ENCODE data around the gene IDH3B.
"Not testable (repeated sequence)": the region's sequence is repeated elsewhere in the genome, so short reads cannot be mapped to it uniquely, and the experiment has no call there.

IDH3B gene

DNA sequence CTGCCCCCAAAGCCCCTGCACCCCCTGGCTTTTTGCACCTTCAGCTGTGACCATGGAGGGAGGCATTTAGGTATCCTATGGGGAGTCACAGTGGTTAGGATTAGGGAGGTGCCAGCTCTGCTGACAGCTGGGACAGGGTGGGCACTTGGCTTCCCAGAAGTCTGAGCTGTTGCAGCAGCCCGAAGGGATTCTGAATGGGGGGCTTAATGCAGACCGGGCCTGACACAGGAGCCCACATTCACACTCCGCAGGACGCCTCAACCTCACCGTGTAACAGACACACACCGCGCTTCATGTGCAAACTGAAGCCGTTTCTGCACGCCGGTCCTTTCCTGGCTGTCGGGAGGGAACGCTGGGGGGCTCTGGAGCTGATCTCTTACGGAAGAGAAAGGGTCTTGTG is 30.5 kb upstream of the IDH3B start:
- no peak for DNase-seq (ENCODE audit: low read depth in 2 of 2)

DNA sequence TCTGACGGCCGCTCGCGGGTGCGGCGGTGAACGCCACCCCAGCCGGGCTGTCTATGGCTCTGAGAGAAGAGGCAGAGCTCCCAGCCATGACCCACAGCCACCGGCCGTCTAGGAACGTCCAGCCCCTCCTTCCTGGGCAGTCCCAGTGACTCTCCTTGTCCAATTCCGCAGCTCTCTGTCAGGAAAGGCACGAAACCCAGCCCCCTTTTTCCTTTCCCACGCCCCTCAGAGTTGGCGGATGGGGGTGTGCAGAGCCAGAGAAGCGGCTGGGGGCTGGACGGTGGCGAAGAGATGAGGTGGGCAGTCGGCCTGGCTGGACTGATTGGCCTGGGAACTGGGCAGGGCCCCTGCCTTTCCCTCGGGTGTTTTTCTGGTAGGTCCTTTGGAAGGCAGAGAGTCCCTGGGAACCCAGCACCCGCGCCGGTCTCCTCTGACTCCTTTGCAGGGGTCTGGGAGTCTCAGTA is 30.0 kb upstream of the IDH3B start:
- DNase-seq (ENCODE audit: low read depth in 2 of 2): no peak

DNA sequence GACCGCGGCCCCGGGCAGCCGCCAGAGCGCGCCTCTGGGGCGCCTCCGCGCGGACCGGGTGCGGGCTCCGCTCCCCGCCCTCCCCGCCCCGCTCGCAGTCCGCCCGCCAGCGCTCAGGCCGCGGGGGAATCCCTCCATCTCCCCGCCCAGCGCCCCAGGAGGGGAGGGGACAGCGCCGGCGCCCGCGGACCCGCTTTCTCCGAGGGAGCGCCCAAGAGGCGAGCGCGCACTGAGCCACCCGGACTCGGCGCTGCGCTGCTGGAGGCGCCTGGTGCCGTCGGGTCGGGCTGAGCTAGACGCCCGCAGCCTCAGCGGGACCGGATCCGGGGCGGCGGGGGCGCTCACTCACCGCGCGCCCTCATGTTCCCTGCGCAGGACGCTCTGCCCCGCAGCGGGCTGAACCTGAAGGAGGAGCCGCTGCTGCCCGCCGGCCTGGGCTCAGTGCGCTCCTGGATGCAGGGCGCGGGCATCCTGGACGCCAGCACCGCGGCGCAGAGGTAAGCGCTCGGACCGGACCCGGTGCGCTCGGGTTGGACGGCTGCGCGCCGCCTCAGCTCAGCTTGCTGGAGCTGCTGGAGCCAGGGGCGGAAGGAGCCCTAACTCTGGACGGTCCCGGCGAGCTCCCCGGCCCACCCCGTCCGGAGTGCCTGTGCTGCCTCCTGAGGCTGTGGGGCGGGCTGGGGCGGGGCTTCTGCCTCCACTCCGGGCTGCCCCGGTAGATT is 29.4 kb upstream of the IDH3B start:
- DNase-seq (ENCODE audit: low read depth in 2 of 2): peak in 1 of 2 donors; percentile 17

DNA sequence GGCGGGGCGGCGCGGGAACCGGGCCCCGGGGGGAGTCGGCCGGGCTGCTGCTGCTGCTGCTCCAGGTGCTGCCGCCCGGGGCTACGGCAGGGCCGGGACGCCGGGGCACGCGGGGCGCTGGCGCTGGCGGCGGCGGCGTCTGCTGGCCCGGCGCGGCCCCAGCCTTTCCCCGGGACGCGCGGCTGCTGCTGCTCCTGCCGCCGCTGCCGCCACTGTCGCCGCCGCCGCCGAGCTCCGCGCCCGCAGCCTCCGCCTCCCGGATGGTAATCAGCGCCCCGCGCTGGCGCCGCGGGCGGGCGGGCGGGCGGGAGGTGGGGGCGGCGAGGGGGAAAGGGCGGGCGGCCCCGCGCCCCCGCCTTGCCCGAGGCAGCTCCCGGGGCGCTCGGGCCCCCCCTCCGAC is 28.9 kb upstream of the IDH3B start:
- DNase-seq (ENCODE audit: low read depth in 2 of 2): no peak

DNA sequence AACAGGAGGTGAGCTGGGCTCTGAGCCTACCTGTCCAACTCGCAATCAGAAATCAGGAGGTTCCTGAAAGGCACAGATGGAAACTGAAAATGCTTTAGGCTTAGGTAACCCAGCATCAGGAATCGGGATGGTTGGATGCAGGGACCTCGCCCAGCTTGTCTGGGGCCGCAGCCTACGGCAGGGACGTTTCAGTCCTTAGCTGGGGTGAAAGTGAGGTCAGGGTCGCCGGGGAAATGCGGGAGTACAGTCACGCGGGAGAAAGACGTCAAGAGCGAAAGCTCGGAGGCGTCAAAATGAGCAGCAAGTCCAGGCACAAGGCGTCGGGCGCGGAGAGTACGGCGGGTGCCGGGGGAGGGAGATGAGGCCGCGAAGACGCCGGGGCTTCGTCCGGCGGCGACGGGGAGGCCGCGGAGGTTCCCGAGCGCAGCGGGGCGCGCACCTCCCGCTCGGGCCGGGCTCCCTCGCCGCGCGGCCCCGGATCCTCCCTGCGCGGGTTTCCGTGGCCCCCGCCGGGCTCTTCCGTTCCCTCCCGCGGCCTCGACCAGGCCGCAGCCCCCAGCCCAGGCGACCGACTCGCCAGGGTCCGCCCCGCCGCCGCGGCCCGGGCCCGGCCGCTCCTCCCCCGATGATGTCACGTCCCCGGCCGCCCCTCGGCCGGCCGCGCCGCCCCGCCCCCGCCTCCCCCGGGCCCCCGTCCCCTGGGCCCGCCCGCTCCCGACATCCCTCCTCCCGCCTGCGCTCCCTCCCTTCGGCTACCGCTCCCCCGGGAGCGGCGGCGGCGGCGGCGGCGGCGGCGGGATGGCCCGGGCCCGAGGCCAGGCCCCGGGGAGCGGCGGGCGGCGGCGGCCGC is 28.2 kb upstream of the IDH3B start, which contains the start of gene EBF4:
Gene EBF4, plus strand, starts transcription at position 745 of the 850 bp plus-strand sequence. CDS start 866 bp downstream, outside the sequence.
- no peak for DNase-seq (ENCODE audit: low read depth in 2 of 2)

DNA sequence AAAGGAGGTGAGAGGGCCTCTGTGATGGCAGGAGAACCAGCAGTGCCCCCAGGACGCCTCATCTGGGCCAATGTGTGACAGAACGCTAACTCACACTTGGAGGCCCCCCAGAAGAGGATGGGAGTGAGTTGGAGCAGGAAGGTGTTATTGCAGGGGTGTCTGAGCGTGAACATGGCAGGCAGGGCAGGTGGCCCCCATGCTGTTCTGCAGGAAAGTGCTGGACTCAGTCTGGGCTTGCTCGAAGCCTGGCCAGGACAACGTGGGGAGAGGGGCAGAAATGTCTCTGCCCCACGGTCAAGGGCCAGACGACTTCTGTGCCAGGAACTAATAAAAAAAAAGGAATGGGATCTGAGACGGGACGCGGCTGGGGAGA is 27.6 kb upstream of the IDH3B start:
- no peak for DNase-seq (ENCODE audit: low read depth in 2 of 2)

DNA sequence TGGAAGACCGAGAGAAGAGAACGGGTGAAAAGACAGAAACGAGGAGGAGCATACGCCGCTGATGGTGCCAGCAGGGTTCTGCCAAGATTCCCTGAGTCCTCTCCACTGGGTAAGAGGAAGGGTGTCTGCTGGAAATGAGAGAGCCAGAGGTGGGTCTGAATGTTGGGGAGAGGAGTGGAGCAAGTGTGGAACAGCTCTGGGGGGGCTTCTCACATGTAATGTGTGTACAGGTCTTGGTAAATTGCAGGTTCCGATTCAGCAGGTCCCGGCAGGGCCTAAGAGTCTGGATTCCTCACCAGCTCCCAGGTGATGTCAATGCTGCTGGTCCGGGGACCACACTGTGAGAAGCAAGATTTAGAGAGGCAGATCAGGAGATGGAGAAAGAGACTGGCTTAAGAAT is 27.1 kb upstream of the IDH3B start:
- no peak for DNase-seq (ENCODE audit: low read depth in 2 of 2)

DNA sequence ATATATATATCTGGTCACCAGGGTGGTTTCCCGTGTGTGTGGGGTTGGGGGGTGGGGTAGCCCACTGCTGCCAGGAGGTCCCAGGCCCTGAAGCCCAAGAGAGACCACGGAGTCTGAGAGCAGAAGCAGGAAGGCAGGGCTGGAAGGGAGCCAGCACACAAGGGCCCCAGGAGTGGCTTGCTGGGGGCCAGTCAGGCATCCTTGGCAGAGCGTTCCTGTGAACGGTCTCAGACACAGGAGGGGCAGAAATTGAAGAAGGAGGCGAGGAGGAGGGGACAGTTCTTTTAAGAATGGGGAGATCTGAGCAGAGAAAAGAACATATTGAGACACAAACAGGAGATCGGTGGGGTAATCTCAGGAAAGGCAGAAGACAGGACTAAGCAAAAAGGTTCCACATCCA is 26.7 kb upstream of the IDH3B start:
- no peak for DNase-seq (ENCODE audit: low read depth in 2 of 2)

DNA sequence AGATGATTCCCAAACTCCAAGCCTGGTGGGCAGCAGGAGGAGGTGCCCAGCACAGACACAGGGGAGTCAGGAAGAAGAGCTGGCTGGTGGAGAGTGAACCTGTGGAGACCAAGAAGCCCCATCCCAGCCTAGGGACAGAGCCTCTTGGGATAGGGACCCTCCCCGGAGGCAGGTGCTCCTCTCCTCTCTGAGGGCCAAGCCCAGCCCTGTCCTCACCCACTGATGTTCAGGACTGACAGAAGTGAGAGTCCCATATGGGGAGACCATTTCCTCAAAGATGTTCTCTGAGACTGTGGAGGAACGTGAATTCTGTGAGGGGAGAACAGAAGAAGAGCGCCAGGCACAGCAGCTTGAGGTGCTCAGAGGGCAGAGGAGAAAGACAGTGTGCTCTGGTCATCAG is 26.2 kb upstream of the IDH3B start:
- no peak for DNase-seq (ENCODE audit: low read depth in 2 of 2)

DNA sequence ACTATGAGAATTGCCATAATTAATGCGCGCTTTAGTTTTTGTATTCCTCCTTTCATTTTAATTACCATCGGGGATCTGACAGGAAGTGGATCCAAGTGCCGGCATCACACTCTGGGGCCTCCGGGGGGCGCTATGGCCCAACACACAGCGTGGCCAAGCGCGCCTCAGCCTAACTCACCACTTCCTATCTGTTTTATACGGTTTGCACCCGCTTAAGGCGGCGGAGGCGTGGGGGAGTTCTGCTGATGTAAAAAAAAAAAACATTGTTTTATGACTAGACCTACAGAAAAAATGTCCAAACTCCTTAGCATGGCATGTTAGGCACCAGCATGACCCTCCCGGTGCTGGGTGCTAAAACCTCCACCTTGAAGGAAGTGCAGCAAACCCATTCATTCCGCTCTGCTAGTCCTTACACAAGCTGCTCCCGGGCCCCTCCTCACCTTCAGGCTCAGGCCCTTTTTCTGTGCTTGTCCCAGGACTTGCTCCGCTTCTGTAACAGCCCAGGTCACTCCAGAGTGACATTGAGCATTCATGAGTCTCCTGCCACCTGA is 24.1 kb upstream of the IDH3B start:
- peak; percentile 47 to 51 for DNase-seq (ENCODE audit: low read depth in 2 of 2)

DNA sequence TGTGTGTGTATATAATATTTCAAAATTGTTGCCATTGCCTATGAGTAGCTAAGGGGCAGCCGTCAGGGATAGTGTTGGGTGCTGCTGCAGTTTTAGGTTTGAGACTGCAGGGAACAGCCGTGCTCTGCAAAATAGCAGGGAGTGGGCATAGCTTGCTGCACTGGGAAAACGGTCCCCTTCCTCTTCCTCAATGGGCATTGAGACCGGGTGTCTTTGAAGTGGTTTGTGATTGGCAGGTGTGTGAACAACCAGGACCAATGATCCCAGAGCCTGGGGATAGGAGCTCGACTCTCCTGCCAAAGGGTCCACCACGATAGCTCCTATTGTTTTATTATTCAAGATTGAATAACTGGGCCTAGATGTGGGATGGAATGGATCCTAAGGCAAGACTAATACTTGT is 23.5 kb upstream of the IDH3B start:
- DNase-seq (ENCODE audit: low read depth in 2 of 2): no peak

DNA sequence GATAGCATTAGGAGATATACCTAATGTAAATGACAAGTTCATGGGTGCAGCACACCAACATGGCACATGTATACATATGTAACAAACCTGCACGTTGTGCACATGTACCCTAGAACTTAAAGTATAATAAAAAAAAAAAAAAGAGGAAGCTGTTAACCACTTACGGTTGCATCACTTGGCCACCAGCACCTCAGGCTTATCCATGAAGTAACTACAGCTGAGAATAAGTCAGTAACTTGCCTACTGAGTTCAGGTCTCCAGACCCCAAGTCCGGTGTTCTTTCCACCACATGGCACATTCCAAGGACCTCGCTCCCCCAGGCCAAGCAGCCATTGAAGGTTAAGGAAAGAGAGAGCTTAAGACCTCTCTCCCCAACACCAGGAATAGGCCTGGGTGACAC is 20.8 kb upstream of the IDH3B start:
- not testable (repeated sequence) for DNase-seq (ENCODE audit: low read depth in 2 of 2)

DNA sequence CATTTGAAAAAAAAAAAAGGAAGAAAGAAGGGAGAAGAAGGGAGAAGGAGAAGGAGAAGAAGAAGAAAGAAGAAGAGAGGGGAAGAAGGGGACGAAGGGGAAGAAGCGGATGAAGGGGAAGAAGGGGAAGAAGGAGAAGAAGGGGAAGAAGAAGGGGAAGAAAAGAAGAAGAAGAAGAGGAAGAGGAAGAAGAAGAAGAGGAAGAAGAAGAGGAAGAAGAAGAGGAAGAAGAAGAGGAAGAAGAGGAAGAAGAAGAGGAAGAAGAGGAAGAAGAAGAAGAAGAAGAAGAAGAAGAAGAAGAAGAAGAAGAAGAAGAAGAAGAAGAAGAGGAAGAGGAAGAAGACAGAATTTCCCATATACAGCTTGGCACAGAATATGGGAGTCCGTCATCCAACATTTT is 18.0 kb upstream of the IDH3B start:
- DNase-seq (ENCODE audit: low read depth in 2 of 2): not testable (repeated sequence)

DNA sequence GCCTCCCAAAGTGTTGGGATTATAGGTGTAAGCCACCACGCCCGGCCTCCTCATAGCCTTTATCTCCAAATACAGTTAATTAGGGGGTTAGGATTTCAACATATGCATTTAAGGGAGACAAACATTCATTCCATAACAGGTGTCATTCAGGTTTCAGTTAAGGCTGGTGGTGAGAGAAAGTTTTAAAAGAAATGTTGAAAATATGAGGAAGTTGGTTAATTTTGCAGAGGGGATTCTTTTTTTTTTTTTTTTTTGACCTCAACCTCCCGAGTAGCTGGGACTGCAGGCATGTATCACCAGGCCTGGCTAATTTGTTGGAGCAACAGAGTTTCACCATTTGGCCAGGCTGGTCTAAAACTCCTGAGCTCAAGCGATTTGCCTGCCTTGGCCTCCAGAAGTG is 16.0 kb upstream of the IDH3B start:
- DNase-seq (ENCODE audit: low read depth in 2 of 2): no peak

DNA sequence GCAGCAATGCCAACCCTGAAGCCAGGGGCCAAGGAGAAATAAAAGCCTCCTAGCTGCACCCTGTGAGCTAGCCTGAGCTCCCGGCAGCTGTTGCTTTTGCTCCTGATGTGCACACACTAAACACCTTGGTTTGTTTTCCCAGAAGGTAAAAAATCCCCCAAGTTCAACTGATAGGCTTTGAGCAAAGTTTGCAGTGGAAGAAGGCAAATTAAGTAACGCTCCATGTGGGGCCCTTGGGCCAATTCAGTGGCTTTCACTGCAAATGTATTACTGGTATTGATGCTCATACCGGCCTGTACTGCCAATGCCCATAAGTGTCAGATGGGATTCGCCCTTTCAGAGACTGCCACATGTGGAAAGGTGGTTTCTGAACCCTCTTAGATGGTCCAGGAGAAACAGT is 9.4 kb upstream of the IDH3B start:
- no peak for DNase-seq (ENCODE audit: low read depth in 2 of 2)

DNA sequence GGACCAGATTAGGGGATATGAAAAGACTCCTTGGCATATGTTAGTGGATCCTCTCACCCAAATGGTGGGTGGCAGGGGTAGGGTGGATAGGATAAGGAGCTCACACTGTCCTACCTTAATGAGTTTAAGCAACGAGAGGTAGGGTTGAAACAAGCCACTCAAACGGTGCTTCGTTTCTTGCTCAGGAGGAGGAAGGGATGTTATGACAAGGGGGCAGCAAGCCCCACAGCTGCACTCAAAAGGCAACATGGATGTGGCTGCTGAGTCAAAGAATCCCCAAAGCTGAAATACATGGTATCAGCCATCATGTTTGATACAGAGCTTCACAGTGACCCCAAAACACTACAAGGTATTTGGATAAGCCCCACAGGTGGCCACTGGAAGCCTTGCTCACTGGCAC is 8.4 kb upstream of the IDH3B start:
- no peak for DNase-seq (ENCODE audit: low read depth in 2 of 2)

DNA sequence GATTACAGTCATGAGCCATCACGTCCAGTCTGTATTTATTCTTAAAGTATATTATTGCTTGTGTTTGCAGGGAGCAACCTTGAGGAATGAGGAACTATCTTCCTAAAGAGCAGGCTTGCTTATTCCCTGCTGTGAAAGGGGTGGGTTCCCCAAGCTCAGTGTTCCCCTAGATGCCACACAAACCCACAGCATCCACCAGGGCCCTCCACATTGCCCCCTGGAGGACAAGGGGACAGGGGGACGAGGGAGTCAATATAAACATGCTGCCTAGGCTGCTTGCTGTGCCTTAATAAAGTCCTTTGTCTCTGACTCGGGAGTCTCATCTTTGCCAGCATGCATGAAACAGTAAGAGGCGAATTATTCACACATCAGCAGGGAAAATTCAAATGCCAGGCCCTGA is 8.0 kb upstream of the IDH3B start:
- no peak for DNase-seq (ENCODE audit: low read depth in 2 of 2)

DNA sequence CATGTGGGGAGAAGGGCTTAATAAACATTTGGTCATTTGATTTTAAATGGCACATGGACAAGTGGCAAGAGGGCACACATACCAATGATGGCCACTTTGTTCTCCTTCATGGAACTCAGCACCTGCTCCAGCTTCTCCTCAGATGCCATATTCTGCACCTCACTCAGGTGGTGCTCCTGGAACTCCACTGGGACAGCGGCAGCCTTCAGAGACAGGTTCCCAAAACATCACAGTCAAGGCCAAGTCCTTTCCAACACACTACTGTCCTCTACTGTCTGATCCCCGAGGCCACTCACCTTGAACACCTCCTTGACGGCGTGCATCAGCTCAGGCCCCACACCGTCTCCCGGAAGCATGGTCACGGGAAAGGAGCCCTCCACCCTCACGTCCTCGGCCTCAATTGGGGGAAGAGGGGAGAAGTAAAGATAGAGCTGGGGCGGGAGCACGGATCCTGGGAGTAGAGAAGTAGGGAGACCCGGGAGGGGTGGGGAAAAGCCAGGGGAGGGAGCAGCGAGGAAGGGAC is 591 bp downstream of the IDH3B start:
- DNase-seq (ENCODE audit: low read depth in 2 of 2): no peak

DNA sequence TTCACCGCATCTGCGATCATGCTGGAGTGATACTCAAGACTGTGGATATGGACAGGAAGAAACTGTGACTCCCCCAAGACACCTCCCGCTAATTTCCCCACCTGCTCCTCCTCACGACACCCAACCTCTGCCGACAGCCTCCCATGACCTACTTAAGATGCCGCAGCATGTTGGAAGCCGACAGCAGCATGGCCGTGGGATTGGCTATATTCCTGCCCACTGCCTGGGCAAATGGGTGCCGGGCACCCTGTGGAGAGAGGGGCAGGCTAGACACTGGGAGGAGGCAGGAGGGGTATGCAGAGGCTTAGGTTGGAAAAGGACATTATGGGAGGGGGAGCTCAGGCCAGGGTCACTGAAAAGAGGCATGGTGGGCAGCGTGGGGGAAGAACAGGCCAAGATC is 4.5 kb downstream of the IDH3B start:
- DNase-seq (ENCODE audit: low read depth in 2 of 2): no peak

DNA sequence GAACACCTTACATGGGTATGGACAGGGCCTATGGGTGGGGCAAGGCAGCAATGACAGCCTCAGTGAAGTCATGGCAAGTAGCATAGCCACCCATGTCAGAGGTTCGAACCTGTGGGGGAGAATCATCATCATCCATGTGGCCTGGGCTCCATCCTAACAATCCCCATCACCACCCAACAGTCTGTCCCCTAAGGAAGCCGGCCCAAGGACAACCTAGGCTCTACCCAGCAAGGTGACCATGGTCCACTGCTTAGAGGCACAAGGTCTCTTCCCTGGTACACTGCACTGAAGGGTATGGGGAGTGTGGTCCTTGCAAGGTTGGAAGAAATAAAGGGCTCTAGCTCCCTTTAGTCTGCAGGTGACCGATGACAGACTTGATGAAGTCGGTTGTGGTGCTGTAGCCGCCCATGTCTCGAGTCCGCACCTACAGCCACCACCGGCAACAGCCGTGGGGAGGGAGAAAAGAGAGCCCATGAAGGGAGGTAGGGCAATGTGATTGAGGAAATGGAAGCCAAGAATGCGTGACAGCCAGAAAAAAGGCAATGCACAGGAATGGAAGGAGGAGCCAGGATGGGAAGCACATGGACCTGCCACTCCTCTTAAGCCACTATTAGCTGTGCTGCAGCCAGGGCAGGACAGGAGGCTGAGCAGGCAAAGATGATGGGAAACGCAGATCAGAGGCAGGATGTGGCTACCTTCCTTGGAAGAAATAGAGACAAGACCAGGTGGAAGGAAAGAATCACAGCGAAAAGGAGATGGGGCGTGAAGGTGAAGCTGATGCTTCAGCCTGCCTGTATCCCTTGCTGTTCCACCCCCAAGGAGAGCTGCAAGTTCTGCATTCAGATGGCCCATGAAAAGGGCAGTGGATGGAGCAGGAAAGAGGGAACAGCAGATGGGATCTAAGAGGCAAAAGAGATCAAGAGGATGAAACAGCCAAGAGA is 5.3 kb downstream of the IDH3B start:
- no peak for DNase-seq (ENCODE audit: low read depth in 2 of 2)

DNA sequence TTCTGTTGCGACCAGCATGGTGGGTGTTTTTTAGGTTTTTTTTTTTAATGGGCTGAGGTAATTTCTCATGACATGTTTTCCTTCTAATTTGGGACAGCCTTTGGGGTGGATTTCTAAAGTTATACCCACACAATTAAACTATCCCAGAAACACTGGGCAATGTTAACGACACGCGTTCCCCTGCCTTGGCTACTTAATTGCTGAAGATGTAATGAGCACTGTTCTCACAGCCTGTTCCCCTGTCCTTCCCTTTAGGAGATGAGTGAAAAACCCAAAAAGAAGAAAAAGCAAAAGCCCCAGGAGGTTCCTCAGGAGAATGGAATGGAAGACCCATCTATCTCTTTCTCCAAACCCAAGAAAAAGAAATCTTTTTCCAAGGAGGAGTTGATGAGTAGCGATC is 6.3 kb downstream of the IDH3B start:
- DNase-seq (ENCODE audit: low read depth in 2 of 2): no peak

DNA sequence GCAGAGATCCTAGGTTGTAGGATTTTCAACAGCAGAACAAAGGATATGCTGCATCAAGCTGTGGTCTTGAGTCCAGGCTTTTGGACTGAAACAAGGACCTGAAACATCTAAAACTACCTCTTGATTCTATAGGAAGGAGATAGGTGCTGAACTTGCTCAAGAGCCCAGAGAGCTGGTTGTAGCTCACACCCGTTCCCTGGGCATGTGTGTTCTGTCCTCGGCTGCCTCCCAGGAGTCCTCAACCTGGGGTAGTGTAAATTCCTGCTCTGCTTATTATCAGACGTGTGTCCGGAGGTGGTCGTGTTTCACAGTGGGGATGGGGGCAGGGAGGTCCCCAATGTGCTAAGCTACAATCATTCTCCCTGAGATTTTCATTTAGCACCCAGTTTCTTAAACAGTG is 6.8 kb downstream of the IDH3B start:
- DNase-seq (ENCODE audit: low read depth in 2 of 2): no peak

Data from stimulated activated CD4-positive, alpha-beta T cell treated with anti-CD3 and anti-CD28 coated beads, Interleukin-1b, Interleukin-23, amount 100 ng/mL, for 1 hour (primary cell).